Measurements from ENCODE around the gene DGKB.

DGKB gene

DNA sequence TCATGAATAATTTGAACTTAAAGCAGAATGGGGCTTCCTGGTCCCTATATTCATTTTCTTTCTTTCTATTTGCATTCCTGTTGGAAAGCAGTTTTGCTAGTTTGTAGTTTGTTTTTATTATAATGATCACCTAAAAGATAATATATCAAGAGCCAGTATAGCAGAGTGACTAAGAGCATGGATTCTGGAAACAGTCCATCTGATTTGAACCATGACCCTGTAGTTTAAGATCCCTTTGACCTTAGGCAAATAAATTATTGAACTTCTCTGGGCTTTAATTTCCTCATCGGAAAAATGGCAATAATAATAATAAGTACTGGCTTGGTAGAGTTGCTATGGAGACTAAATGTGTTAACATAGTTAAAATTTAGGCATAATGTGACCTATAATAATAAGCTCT is 76.1 kb downstream of the DGKB start:
- intact Hi-C loops (cut with DNase I) = no loop called here
- no peak for DNase-seq

DNA sequence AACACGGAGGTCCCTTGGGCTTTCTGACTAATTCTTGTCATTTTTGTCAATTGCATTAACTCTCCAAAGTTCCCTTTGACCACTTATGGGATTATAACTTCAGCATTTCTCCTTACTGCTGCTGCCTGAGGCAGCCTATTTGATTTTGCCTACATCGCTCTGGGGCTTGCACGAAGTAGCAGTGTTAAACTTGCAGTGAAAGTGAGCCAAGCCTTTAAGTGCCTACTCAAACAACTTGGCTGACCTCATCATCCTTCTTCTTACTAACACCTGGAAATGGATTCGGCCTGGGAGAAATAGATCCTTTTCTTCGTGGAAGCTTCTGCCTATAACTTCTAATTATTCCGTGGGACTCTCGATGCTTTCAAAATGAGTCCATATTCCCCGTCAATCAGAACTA is 76.6 kb downstream of the DGKB start:
- intact Hi-C loops (cut with DNase I) = no loop called here
- no peak for DNase-seq

DNA sequence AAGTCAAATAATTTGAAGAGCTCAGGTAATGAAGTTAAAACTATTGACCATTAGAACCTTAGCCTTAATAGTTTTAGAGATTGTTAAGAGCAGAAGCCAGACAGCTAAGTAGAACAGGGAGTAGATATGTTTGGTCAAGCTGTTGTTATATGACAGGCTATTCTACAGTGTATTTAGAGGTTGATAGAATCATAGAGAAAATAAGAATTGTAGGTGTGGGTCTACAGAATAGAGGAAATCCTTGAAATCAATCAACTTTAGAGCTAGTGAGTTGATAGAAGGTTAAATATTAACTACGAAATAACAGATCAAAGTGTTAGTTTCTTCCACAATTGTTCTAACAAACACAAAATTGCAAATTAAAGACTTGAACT is 80.1 kb downstream of the DGKB start:
- intact Hi-C loops (cut with DNase I) = no loop called here
- no peak for DNase-seq

DNA sequence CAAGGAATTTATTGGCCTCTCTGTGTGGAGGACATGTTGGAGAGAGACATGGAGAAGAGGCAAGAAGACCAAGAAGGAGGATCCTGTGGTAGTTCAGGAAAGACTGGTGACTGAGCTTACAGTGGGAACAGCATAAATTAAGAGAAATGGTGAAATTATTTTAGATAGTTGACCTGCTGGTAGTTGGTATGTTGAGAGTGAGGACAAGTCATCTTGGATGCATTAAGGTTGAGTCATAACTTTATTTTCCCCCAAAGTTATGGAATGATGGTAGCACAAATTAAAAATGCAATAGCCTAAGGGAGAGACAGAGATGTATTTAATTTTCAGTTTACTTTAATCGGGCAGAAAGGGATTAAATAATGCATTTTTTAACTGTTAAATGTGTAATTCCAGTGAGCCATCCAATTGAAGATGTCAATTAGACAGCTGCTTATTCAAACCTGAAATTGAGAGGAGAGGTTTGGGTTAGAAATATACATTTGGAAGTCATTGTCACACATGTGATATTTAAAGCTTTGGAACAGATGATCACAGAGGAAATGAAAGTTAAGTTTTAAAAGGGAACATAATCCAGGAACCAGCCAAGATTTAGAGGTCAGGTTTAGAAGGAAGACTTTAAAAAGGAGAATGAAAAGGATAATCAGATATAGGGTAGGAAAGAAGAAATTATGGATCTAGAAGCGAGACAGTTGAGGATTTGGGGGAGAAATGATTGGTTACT is 80.6 kb downstream of the DGKB start:
- no peak for DNase-seq
- intact Hi-C loops (cut with DNase I) = no loop called here

DNA sequence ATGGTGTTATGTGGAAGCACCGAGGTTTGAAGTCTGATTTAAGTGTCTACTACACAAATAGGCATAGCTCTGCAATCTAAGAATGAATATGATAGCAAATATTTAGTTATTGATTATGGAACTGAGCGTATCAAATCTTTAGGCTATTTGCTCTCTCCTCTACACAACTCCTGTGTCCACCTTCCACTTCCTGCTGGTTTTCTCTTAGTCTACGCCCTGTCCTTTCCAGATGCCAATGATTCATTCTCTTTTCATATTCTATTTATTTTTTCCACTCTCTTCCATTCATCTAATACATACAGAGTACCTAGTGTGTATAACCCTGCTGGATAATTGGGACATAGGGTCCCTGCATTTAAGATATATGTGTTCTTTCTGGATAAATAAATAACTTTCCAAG is 83.7 kb downstream of the DGKB start:
- no peak for DNase-seq
- intact Hi-C loops (cut with DNase I) = no loop called here

DNA sequence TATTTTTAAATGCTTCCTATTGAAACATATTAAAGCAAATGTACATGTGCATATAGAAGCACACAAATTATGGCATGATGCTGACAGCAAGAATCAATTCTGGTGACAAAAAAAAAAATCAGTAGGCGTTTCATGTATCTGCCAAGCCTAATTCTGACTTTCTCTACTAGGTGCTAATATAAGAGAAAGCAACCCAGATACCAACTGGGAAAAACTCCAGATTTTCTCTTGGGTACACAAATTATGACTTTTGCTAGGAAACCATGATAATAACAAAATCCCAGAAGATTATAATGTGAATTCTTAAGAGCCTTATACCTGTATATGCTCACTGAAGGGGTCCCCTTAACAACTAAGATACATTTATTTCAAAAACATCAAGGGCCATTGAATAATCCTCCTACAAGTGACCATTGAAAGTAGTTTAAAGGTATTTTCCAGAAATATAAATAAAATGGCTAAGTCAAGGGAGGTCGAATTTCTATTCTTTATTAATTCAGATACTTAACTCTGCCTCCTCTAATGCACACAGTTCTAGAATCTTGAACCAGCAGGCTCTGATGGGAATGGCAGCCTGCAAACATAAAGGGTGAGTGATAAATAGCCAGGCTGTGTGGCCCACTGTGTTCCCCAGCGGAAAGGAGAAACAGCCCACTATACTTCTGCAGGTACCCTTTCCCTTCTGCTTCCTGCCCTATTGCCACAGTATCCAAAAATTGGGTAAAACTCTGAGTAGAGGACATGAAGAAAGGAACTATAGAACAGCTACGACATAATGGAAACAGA is 84.5 kb downstream of the DGKB start:
- intact Hi-C loops (cut with DNase I) = no loop called here
- peak in 1 of 10 donors; percentile 51 for DNase-seq

DNA sequence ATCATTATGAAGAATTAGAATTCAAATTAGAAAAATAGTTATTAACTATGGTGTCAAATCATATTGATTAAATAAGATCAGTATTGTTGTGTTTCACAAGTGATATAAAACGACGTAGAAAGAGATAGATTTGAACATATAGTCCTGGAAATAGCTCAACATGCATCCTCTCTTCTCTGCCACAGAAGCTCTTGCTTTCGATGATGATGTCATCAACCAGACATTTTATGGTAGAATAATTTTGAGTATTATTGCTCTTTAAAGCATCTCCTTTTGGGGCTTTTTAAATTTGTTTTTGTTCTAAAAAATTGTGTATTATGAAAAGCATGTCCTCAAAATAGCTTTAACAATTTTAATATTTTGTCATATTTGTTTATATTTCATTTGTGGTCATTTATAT is 95.0 kb downstream of the DGKB start:
- no peak for DNase-seq
- intact Hi-C loops (cut with DNase I) = no loop called here

DNA sequence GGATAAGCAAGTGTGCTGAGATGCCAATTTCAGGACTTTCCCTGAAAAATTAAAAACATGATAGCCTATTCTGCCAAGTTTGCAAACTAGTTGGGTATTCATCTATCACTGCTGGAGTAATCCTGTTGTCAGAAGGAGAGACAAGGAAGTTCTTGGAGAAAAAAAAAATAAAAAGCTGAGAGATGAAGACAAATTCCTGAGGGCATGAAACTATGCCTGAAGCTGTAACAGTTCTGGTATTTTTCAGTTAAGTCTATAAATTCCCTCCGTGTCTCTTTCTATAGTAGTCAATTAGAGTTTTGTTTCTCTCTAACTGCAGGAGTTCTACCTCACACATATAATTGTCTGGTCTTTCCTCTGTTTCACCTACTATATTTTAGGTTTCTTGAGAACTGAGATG is 95.7 kb downstream of the DGKB start:
- no peak for DNase-seq
- intact Hi-C loops (cut with DNase I) = no loop called here

DNA sequence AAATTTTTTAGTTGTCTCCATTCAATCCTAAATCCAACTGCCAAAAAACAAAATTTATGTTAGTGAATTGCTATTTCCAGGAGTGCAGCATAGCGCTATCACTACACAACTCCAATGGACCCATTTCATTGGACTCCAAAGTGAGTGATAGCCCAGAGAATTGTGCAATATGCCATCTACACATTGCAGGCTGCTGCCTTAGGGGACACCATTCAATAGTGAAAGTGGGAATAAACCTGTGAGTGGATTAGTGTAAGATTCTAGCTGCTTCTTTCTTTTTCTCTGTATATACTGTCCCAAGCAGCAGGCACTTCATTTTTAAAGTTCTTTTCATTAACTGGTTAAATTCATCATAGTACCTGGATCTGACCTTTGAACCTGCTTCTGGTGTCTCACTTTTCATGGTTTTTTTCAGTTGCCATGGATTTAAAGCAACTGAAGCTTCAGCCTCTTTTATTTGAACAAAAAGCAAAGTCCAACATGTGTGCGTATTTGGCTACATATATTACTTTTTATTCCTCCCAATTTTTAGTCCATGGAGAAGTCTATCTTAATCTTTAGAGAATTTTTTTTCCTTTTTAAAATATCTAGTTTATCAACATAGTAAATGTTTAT is 97.3 kb downstream of the DGKB start:
- intact Hi-C loops (cut with DNase I) = no loop called here
- no peak for DNase-seq

DNA sequence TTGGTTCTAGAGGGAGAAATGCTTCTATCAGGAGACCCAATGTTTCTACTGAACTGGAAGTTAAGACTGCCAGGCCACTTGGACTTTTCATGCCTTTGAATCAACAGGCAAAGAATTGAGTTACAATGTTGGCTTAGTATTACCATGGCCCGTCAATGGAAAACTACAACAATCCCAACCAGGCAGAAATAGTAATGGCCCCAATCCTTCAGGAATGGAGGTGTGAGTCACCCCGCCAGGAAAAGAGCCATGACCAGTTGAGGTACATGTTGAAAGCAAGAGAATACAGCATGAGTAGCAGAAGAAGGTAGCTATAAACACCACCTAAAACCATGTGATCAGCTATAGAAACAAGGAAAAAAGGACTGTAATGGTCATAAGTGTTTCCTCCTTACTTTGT is 101.9 kb downstream of the DGKB start:
- DNase-seq = no peak
- intact Hi-C loops (cut with DNase I) = no loop called here

DNA sequence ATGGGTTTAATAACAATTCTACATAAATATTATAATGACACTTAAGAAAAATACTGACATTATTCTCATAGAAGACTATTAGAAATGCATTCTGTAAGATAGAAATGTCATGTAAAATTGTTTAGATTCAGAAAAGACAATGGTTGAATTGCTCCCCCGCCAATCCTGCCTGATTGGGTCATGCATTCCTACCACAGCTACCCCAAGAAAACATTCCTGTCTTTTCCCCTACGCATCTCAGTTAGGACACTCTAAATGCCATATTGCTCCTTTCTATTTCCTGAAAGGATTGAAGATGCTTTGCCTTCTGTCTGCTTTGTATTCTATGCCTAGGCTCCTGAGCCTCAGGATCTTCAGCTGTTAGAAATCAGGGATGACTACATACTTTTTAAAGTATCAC is 109.4 kb downstream of the DGKB start:
- DNase-seq = no peak
- intact Hi-C loops (cut with DNase I) = no loop called here

DNA sequence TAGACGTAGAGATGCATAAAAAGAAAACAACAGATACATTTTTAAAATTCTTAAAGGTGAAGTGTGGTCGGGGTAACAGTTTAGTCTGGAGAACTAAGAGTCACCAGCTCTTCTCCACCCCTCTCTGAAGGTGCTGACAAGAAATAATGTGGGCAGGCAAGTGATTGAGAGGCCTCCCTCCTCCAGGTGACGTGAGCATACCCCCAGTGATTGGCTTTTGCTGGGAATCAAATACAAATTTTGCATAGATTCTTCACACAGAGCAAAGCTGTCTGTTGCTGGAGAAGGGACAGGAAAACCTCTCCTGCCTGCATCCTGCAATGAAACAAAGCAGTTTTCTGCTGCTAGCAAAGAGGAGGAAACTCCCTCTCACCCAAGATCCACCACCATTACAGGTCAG is 115.0 kb downstream of the DGKB start:
- intact Hi-C loops (cut with DNase I) = no loop called here
- DNase-seq = no peak

DNA sequence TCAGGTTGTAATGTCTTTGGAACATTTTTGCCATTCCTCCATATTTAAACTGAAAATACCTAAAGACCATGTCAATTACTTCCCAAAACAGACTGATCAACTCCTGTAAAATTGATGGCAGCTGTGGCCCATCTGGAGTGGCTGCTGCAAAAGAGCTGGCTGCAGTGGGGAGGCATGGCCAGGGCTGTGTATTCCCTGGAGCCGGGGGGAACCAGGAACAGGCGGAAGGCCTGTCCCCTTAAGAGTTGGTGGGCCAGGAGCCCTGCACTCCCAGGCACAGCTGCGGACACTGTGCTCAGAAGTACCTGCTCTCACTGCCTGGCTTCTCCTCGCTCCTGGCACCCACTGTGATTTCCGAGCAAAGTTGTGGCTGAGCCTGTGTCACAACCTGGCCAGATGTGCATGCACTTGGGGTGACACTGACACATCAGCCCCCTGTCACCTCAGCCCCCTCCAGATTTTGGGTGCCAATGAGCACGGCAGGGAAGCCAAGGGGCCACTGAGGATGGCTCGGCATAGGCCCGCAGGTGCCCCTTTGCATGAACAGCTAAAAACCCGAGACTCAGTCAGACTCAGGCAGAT is 116.1 kb downstream of the DGKB start:
- intact Hi-C loops (cut with DNase I) = no loop called here
- peak in 3 of 10 donors; percentile 25 to 79 (median 66) for DNase-seq

DNA sequence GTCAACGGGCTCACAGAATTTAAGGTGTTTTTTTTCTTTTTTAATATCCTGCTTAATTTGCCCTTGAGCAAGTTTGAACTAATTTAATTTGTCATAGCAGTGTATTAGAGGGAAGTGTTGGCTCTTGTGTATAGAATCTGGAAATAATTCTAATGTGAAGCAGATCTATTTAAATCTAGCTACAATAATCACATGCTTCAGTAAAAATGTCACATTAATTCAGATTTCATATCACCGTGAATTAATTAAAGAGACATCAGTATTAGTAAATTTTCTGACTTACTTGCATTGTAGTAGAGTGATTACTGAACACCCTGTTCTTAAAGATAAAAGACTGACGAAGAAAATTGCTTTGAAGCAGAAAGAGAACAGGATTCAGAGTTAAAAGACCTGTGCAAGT is 124.7 kb downstream of the DGKB start:
- no peak for DNase-seq
- intact Hi-C loops (cut with DNase I) = no loop called here

DNA sequence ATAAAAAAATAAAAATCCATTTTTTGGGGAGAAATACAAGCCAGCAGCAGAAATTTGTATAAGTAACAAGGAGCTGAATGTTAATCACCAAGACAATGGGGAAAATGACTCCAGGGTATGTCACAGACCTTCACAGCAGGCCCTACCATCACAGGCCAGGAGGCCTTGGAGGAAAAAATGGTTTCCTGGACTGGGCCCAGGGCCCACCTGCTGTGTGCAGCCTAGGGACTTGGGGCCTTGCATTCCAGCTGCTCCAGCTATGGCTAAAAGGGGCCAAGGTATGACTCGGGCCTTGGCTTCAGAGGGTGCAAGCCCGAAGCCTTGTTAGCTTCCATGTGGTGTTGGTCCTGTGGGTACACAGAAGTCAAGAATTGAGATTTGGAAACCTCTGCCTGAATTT is 126.3 kb downstream of the DGKB start:
- peak in 1 of 10 donors; percentile 49 for DNase-seq
- intact Hi-C loops (cut with DNase I) = no loop called here

DNA sequence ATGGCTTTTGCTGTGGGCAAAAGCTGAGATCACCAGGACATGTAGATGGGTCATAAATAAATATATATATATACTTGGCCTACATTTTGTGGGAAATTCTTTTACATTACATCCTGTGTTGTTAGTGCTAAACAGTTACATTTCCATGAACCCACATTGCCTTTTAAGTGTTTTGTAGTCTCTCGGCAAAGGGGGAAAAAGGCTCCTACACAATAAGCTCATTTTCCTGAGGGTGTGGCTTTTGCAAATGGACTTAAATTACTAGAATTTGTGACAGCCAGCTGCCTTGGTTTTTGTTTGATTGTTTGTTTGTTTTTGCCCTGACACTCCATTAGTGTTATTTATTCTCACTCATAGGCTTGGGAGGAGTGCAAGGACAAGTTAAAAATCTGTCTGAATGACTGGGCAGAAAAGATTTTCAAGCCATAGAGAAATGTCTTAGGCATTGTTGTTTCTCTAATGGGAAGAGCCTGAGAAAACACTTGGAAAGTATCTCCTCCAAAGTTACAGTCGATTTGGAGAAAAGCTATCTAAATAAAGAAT is 128.8 kb downstream of the DGKB start:
- intact Hi-C loops (cut with DNase I) = no loop called here

DNA sequence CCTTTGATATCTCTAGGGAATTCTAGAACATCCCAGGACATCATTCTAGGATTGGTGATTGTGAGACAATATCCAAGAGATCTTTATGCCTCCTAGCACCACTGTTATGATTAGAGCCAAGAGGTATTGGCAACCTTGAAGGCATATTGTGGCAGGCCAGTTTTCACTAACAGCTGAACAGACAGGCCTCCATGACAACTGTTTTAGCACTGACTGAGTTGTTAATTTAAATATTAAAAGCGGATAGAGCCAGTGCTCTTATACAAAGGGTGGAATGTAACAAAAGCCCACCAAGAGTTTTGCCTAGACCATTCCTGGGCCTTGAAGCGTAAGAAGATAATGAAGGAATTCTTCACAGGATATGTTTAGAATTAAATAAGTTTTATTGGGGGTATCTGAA is 131.9 kb downstream of the DGKB start:
- intact Hi-C loops (cut with DNase I) = no loop called here
- no peak for DNase-seq

More for the DNA sequence above, 128.8 kb downstream of the DGKB start:
- no peak for DNase-seq

DNA sequence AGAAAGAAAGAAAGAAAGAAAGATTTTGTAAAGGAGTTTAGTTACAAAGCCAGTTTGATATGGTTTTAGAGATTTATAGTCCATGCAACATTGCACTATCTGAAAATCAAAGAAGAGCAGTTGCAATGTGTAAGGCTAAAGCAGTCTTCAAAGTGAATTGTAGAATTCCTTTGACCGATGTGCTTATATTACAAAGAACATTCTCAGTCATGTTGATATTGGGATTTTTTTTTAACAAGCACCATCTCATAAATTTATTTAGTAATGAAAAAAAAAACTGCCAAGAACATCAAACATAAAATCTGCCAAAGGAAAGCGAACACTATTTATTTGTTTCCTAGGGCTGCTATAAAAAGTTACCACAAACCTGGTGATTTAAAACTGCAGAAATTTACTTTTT is 133.3 kb downstream of the DGKB start:
- no peak for DNase-seq
- intact Hi-C loops (cut with DNase I) = no loop called here

DNA sequence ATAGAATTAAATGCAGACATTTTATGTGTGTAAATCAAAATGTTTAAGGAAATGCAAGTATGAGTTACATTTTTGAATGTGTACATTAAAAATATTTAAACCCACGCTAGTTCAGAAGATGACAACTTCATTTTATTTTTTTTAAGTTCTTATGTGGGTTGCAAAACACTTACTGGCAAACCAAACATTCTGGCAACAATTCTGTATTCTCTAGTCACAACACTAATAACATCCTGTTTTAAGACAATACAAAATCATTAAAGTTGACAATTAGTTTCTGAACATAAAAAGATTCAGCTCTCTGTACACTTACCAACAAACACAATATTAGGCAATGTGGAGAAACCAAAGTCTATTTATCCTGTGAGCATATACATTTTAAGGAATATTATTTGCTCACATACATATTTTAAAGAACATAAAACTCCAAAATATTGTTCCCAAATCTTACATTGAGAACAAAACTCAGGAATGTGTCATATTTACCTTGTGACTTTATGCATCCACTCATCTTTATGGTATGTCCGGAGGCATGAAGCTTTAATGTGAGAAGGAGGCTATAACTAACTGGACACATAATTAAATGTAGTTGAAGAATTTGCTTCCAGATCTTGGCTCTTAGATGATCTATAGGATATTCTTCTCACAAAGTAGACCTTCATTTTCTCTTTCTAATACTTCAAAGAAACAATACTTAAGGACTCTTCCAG is 134.7 kb downstream of the DGKB start:
- no peak for DNase-seq
- intact Hi-C loops (cut with DNase I) = no loop called here

DNA sequence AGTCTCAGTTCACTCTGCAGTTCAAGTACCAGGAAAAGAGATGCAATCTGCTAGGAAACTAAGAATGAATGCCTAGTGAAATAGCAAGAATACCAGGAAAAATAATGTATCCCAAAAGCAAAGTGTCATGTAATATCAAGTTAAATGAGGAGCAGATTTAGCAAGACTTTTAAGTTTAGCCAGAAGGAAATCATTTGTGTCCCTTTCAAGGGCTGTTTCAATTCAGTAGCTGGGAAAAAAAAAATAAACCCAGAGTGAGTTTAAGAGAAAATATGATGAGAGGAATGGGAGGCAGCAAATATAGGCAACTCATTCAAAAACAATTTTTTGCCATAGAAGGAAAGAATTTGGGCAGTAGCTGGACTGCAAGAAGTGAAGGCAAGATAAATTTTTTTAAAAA is 135.8 kb downstream of the DGKB start:
- DNase-seq = no peak
- intact Hi-C loops (cut with DNase I) = no loop called here

DNA sequence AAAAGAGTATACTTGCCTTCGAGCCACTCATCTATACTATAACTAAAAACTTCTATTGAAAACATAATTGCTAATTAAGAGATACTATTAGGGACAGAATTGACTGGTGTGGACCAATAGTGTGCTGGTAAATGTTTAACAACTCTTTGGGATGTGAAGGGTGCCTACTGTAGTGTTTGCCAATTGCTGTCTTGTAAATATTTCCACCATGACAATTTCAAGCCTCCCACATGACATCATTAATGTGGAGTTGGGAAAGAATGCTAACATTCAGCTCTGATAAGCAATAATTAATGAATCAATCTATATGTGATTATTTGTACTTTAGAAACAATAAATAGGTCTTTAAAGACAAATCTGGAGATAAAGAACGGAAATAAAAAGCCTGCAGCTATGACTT is 136.8 kb downstream of the DGKB start:
- no peak for DNase-seq
- intact Hi-C loops (cut with DNase I) = no loop called here
